Rectal smooth muscle tissue (tissue), 1 donor: ENCODE results near the gene PMAIP1.

Experiments
- H3K27ac ChIP-seq: one replicate; pipeline ENCODE4 v1.7.0; 2013; ENCODE audit warnings: low read depth, low read length, inconsistent platforms
- H3K27me3 ChIP-seq: one replicate; pipeline ENCODE4 v1.7.0; 2013; ENCODE audit warnings: low read length; ENCODE audit not compliant: control insufficient read depth, insufficient read depth
- H3K36me3 ChIP-seq: one replicate; pipeline ENCODE4 v1.7.0; 2013; ENCODE audit warnings: low read length; ENCODE audit not compliant: control insufficient read depth, insufficient read depth
- H3K4me1 ChIP-seq: one replicate; pipeline ENCODE4 v1.7.0; 2013; ENCODE audit warnings: low read length; ENCODE audit not compliant: control insufficient read depth, insufficient read depth
- H3K4me3 ChIP-seq: one replicate; pipeline ENCODE4 v1.7.0; 2013; ENCODE audit warnings: low read length
- H3K9ac ChIP-seq: one replicate; pipeline ENCODE4 v1.7.0; 2013; ENCODE audit warnings: low read length

Gene PMAIP1

GRCh38 chr18:59897321-59897954 is 2.4 kb upstream of the PMAIP1 start:
- H3K9ac ChIP-seq = no peak overlapping the region
- H3K27me3 ChIP-seq = peaks cover 3% of the 10 kb centered on the region
- H3K4me3 ChIP-seq = no peak overlapping the region
- H3K4me1 ChIP-seq = no peaks in the 10 kb centered on the region
- H3K27ac ChIP-seq = no peak overlapping the region
- H3K36me3 ChIP-seq = no peaks in the 10 kb centered on the region

- H3K27ac ChIP-seq = no peak overlapping the region
- H3K9ac ChIP-seq = no peak overlapping the region
- H3K27me3 ChIP-seq = peaks cover 3% of the 10 kb centered on the region
- H3K4me3 ChIP-seq = no peak overlapping the region
- H3K36me3 ChIP-seq = no peaks in the 10 kb centered on the region
- H3K4me1 ChIP-seq = no peaks in the 10 kb centered on the region
Measured at GRCh38 chr18:59898093-59898492, 1.7 kb upstream of the PMAIP1 start.

- peak overlapping the region; percentile 80 for H3K27ac ChIP-seq
- H3K9ac ChIP-seq = no peak overlapping the region
- H3K36me3 ChIP-seq = no peaks in the 10 kb centered on the region
- peak overlapping the region; percentile 91 for H3K4me3 ChIP-seq
- no peaks in the 10 kb centered on the region for H3K4me1 ChIP-seq
- H3K27me3 ChIP-seq = peaks cover 3% of the 10 kb centered on the region
Measured at GRCh38 chr18:59898609-59899297, 1.0 kb upstream of the PMAIP1 start.

GRCh38 chr18:59900222-59901128 is 679 bp downstream of the PMAIP1 start:
- Histone ChIP-seq H3K9ac (peak overlapping the region; percentile 34), H3K36me3 (no peaks in the 10 kb centered on the region), H3K27ac (peak overlapping the region; percentile 43), H3K4me3 (peak overlapping the region; percentile 91), H3K27me3 (peaks cover 3% of the 10 kb centered on the region), H3K4me1 (no peaks in the 10 kb centered on the region)

GRCh38 chr18:59902131-59902992 is 2.6 kb downstream of the PMAIP1 start:
- peaks cover 3% of the 10 kb centered on the region for H3K27me3 ChIP-seq
- no peak overlapping the region for H3K9ac ChIP-seq
- H3K36me3 ChIP-seq = no peaks in the 10 kb centered on the region
- H3K27ac ChIP-seq = no peak overlapping the region
- H3K4me3 ChIP-seq = no peak overlapping the region
- no peaks in the 10 kb centered on the region for H3K4me1 ChIP-seq

GRCh38 chr18:59902993-59903610 is 3.3 kb downstream of the PMAIP1 start:
- H3K4me3 ChIP-seq = no peak overlapping the region
- peaks cover 3% of the 10 kb centered on the region for H3K27me3 ChIP-seq
- H3K4me1 ChIP-seq = no peaks in the 10 kb centered on the region
- H3K27ac ChIP-seq = no peak overlapping the region
- H3K9ac ChIP-seq = no peak overlapping the region
- no peaks in the 10 kb centered on the region for H3K36me3 ChIP-seq

- Histone ChIP-seq H3K27me3 (peaks cover 3% of the 10 kb centered on the region), H3K4me1 (no peaks in the 10 kb centered on the region), H3K27ac (no peak overlapping the region), H3K36me3 (no peaks in the 10 kb centered on the region), H3K9ac (no peak overlapping the region), H3K4me3 (no peak overlapping the region)
Measured at GRCh38 chr18:59904011-59904601, 4.3 kb downstream of the PMAIP1 start.

GRCh38 chr18:59905686-59906091 is 5.9 kb downstream of the PMAIP1 start:
- Histone ChIP-seq H3K36me3 (no peaks in the 10 kb centered on the region), H3K4me3 (no peak overlapping the region), H3K27me3 (no peaks in the 10 kb centered on the region), H3K27ac (no peak overlapping the region), H3K9ac (no peak overlapping the region), H3K4me1 (no peaks in the 10 kb centered on the region)

GRCh38 chr18:59906203-59906602 is 6.4 kb downstream of the PMAIP1 start:
- H3K27me3 ChIP-seq = no peaks in the 10 kb centered on the region
- no peak overlapping the region for H3K27ac ChIP-seq
- H3K9ac ChIP-seq = no peak overlapping the region
- no peak overlapping the region for H3K4me3 ChIP-seq
- H3K36me3 ChIP-seq = no peaks in the 10 kb centered on the region
- H3K4me1 ChIP-seq = no peaks in the 10 kb centered on the region

- Histone ChIP-seq H3K36me3 (no peaks in the 10 kb centered on the region), H3K27me3 (no peaks in the 10 kb centered on the region), H3K4me1 (no peaks in the 10 kb centered on the region), H3K27ac (no peak overlapping the region), H3K9ac (no peak overlapping the region), H3K4me3 (no peak overlapping the region)
Measured at GRCh38 chr18:59907172-59907571, 7.4 kb downstream of the PMAIP1 start.

- Histone ChIP-seq H3K27me3 (no peaks in the 10 kb centered on the region), H3K4me1 (no peaks in the 10 kb centered on the region), H3K9ac (no peak overlapping the region), H3K36me3 (no peaks in the 10 kb centered on the region), H3K4me3 (no peak overlapping the region), H3K27ac (no peak overlapping the region)
Measured at GRCh38 chr18:59907660-59908059, 7.9 kb downstream of the PMAIP1 start.
